PC-3 (cell line): Measurements from ENCODE around the gene KRTAP4-12. TPM values are rescaled to one million over a fixed set of nuclear protein-coding genes. Genes with fewer than 3 reads are reported as not detected.
"Not testable (repeated sequence)": the region's sequence is repeated elsewhere in the genome, so short reads cannot be mapped to it uniquely, and the experiment has no call there.

Source experiments
- ATAC-seq: fragments of 200-7000 bp; cut with Tn5 transposase; 2 replicates; pipeline ENCODE4 v1.9.1; 2020; ENCODE audit warnings: mild to moderate bottlenecking, moderate library complexity
- BruUV-seq: library from RNA; stranded (reverse); fragments of 400-500 nt; replicated peaks from 2 replicates; lab custom pipeline; 2021; lab: Mats Ljungman, UMichigan
- CTCF ChIA-PET: fragments of 300-600 bp; sonication (Branson Sonifier 250); formaldehyde crosslinking; loops from one replicate; lab custom pipeline; 2022; ENCODE audit warnings: antibody characterized with exemption; lab: Charles Lee
- POLR2A ChIA-PET: fragments of 300-600 bp; sonication (Branson Sonifier 250); formaldehyde crosslinking; loops from one replicate; lab custom pipeline; 2022; ENCODE audit warnings: antibody characterized with exemption; ENCODE audit not compliant: unreplicated experiment; lab: Charles Lee
- DNase-seq: peaks from one replicate; pipeline ENCODE4 v3.0.0-alpha.2; 2015
- H2AFZ ChIP-seq: fragments of 300-600 bp; sonication (generic); 2 replicates; pipeline ENCODE4 v1.6.0; 2016; ENCODE audit warnings: antibody characterized with exemption, low read length
- H3F3A ChIP-seq: fragments of 300-600 bp; sonication (generic); one replicate; pipeline ENCODE4 v1.6.0; 2017; ENCODE audit warnings: antibody characterized with exemption, low read length, control low read depth, mild to moderate bottlenecking; ENCODE audit not compliant: unreplicated experiment
- H3K27ac ChIP-seq: fragments of 300-600 bp; sonication (generic); 2 replicates; pipeline ENCODE4 v1.5.1; 2016; ENCODE audit warnings: mild to moderate bottlenecking, low read length
- H3K27me3 ChIP-seq: fragments of 300-600 bp; sonication (generic); 2 replicates; pipeline ENCODE4 v1.6.1; 2016; ENCODE audit warnings: low read length, mixed read lengths
- H3K36me3 ChIP-seq: fragments of 300-600 bp; sonication (generic); 2 replicates; pipeline ENCODE4 v1.6.1; 2016; ENCODE audit warnings: low read depth, mixed run types, low read length, mixed read lengths
- H3K4me1 ChIP-seq: fragments of 300-600 bp; sonication (generic); 2 replicates; pipeline ENCODE4 v1.5.1; 2016; ENCODE audit warnings: low read length; ENCODE audit not compliant: insufficient read depth
- H3K4me2 ChIP-seq: fragments of 300-600 bp; sonication (generic); 2 replicates; pipeline ENCODE4 v1.6.0; 2016; ENCODE audit warnings: low read length
- H3K4me3 ChIP-seq: fragments of 300-600 bp; sonication (generic); 2 replicates; pipeline ENCODE4 v1.5.1; 2016; ENCODE audit warnings: mild to moderate bottlenecking, low read length, mixed read lengths
- H3K79me2 ChIP-seq: fragments of 300-600 bp; sonication (generic); 2 replicates; pipeline ENCODE4 v1.6.1; 2017; ENCODE audit warnings: low read length, mixed read lengths
- H3K9ac ChIP-seq: fragments of 300-600 bp; sonication (generic); 2 replicates; pipeline ENCODE4 v1.6.0; 2016; ENCODE audit warnings: mild to moderate bottlenecking, low read length
- H3K9me2 ChIP-seq: fragments of 300-600 bp; sonication (generic); replicated peaks from 2 replicates; pipeline ENCODE4 v1.6.1; 2016; ENCODE audit warnings: mixed run types, low read length, mixed read lengths
- H3K9me3 ChIP-seq: fragments of 300-600 bp; sonication (generic); 2 replicates; pipeline ENCODE4 v1.6.1; 2016; ENCODE audit warnings: low read length, mixed read lengths
- H4K20me1 ChIP-seq: fragments of 300-600 bp; sonication (generic); 2 replicates; pipeline ENCODE4 v1.6.1; 2016; ENCODE audit warnings: low read length, mixed read lengths
- EZH2 ChIP-seq: fragments of 300-600 bp; sonication (generic); IDR thresholded peaks from one replicate; pipeline ENCODE4 v1.6.1; 2017; ENCODE audit warnings: antibody characterized with exemption, mild to moderate bottlenecking, low read length; ENCODE audit not compliant: unreplicated experiment
- EZH2phosphoT487 ChIP-seq: fragments of 300-600 bp; sonication (generic); IDR thresholded peaks from 2 replicates; pipeline ENCODE4 v1.6.1; 2018; ENCODE audit warnings: mild to moderate bottlenecking, antibody characterized with exemption, low read length, borderline replicate concordance
- intact Hi-C: fragments of 100-400 bp; cut with micrococcal nuclease; formaldehyde crosslinking; loops from 2 replicates; pipeline ENCODE4 v1.9.0; 2023
- total RNA-seq: library from RNA; depleted of rRNA; stranded (reverse); fragments of >200 nt; gene quantifications from 2 replicates; pipeline ENCODE4 v1.2.3, GENCODE V29; 2014
- TF ChIP-seq, protein P1 (sequence below): fragments of 300-600 bp; sonication (generic); conservative IDR thresholded peaks from 2 replicates; pipeline ENCODE4 v1.5.1; 2017; ENCODE audit warnings: antibody characterized with exemption, low read depth, mild to moderate bottlenecking, low read length

Gene KRTAP4-12
- total RNA-seq, 1 experiment from 2014 or later: not detected

GRCh38 chr17:41167561-41167960 is 43.6 kb upstream of the KRTAP4-12 start:
- no peaks in the 10 kb centered on the region for H3K9me3 ChIP-seq
- CTCF ChIA-PET: no interaction called here
- no peaks in the 10 kb centered on the region for H3K79me2 ChIP-seq
- DNase-seq (no peak), ATAC-seq (no peak)
- no peaks in the 10 kb centered on the region for H3K36me3 ChIP-seq
- no peak overlapping the region for H2AFZ ChIP-seq
- H3K27me3 ChIP-seq: no peaks in the 10 kb centered on the region
- POLR2A ChIA-PET: no interaction called here
- TF ChIP-seq, protein P1, sequence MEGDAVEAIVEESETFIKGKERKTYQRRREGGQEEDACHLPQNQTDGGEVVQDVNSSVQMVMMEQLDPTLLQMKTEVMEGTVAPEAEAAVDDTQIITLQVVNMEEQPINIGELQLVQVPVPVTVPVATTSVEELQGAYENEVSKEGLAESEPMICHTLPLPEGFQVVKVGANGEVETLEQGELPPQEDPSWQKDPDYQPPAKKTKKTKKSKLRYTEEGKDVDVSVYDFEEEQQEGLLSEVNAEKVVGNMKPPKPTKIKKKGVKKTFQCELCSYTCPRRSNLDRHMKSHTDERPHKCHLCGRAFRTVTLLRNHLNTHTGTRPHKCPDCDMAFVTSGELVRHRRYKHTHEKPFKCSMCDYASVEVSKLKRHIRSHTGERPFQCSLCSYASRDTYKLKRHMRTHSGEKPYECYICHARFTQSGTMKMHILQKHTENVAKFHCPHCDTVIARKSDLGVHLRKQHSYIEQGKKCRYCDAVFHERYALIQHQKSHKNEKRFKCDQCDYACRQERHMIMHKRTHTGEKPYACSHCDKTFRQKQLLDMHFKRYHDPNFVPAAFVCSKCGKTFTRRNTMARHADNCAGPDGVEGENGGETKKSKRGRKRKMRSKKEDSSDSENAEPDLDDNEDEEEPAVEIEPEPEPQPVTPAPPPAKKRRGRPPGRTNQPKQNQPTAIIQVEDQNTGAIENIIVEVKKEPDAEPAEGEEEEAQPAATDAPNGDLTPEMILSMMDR: no peak
- TF ChIP-seq EZH2 (no peak), EZH2phosphoT487 (no peak)
- intact Hi-C loops: no loop called here
- H3K4me3 ChIP-seq: no peak overlapping the region
- no peak overlapping the region for H3K4me2 ChIP-seq
- no peaks in the 10 kb centered on the region for H4K20me1 ChIP-seq
- peaks cover 9% of the 10 kb centered on the region for H3K4me1 ChIP-seq
- H3F3A ChIP-seq: no peaks in the 10 kb centered on the region
- no peak overlapping the region for H3K27ac ChIP-seq
- H3K9ac ChIP-seq: no peak overlapping the region
- no TSS peak for BruUV-seq
- H3K9me2 ChIP-seq: no peaks in the 10 kb centered on the region

DNA sequence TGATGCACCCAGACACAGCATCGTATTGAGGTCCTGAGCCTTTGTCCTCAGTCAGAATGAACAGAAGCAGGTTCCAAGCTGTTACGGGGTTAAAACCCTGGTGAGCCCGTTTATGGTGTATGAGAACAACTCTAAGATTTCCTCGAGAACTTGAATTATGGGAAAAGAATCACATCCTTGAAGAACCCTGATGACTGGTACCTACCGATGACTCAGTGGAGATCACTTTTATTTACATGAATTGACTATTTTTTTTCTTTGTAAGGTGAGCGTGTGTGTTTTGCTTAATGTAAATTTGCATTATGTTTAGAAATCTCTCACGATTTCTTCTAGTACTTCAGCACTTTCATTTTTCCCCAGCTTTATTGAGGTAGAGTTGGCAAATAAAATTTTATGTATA is 39.8 kb upstream of the KRTAP4-12 start:
- intact Hi-C loops: no loop called here

GRCh38 chr17:41160648-41161047 is 36.7 kb upstream of the KRTAP4-12 start, which contains the start of gene KRTAP4-4:
KRTAP4-4 (minus strand) TSS chr17:41160748; CDS start chr17:41160691, 57 bp downstream.
- no TSS peak for BruUV-seq
- Histone ChIP-seq H3K36me3 (no peaks in the 10 kb centered on the region), H3K9me2 (no peaks in the 10 kb centered on the region), H3K9me3 (no peaks in the 10 kb centered on the region), H3K4me3 (no peak within 1 kb of the TSS), H3K9ac (no peak within 1 kb of the TSS), H3K79me2 (no peaks in the 10 kb centered on the region), H4K20me1 (no peaks in the 10 kb centered on the region), H3F3A (no peaks in the 10 kb centered on the region), H3K27ac (no peak within 1 kb of the TSS), H3K4me2 (no peak within 1 kb of the TSS), H3K27me3 (no peaks in the 10 kb centered on the region), H2AFZ (no peak within 1 kb of the TSS), H3K4me1 (peaks cover 9% of the 10 kb centered on the region)
- no peak for DNase-seq
- ChIA-PET CTCF (no interaction called here), POLR2A (no interaction called here)
- intact Hi-C loops: no loop called here
- no peak for ATAC-seq
- TF ChIP-seq EZH2 (no peak), EZH2phosphoT487 (no peak)
- TF ChIP-seq, protein P1: no peak

More for the DNA sequence above, 39.8 kb upstream of the KRTAP4-12 start:
- H3K79me2 ChIP-seq: no peaks in the 10 kb centered on the region
- no peaks in the 10 kb centered on the region for H3F3A ChIP-seq
- no peak for TF ChIP-seq EZH2phosphoT487
- TF ChIP-seq, protein P1: no peak
- TF ChIP-seq EZH2: no peak
- no peaks in the 10 kb centered on the region for H3K27me3 ChIP-seq
- peaks cover 9% of the 10 kb centered on the region for H3K4me1 ChIP-seq
- BruUV-seq: no TSS peak
- H3K9me2 ChIP-seq: no peaks in the 10 kb centered on the region
- peak overlapping the region; percentile 28; the same call in 1 of the 2 replicates for H2AFZ ChIP-seq
- ChIA-PET CTCF (no interaction called here), POLR2A (no interaction called here)
- H4K20me1 ChIP-seq: no peaks in the 10 kb centered on the region
- ATAC-seq: peak; percentile 51; the same call in 1 of the 2 replicates
- H3K9ac ChIP-seq: no peak overlapping the region
- H3K4me2 ChIP-seq: peak overlapping the region; percentile 56
- no peak overlapping the region for H3K4me3 ChIP-seq
- DNase-seq: peak; percentile 56
- no peaks in the 10 kb centered on the region for H3K9me3 ChIP-seq
- no peaks in the 10 kb centered on the region for H3K36me3 ChIP-seq
- H3K27ac ChIP-seq: no peak overlapping the region

DNA sequence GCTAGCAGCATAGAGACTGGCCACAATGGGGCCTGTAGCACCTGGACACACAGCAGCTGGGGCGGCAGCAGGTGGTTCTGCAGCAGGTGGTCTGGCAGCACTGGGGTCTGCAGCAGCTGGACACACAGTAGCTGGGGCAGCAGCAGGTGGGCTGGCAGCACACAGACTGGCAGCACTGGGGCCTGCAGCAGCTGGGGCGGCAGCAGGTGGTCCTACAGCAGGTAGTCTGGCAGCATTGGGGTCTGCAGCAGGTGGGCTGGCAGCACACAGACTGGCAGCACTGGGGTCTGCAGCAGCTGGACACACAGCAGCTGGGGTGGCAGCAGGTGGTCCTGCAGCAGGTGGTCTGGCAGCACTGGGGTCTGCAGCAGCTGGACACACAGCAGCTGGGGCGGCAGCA is 36.2 kb upstream of the KRTAP4-12 start:
- H3K9me3 ChIP-seq, H3K9ac ChIP-seq, H3K9me2 ChIP-seq, BruUV-seq, H4K20me1 ChIP-seq, H3K27ac ChIP-seq, DNase-seq, H3K36me3 ChIP-seq, ATAC-seq, CTCF ChIA-PET, H2AFZ ChIP-seq, intact Hi-C loops, H3F3A ChIP-seq, H3K79me2 ChIP-seq, H3K27me3 ChIP-seq, H3K4me2 ChIP-seq, POLR2A ChIA-PET, H3K4me3 ChIP-seq, H3K4me1 ChIP-seq: not testable (repeated sequence)
